Natural killer cell (primary cell): ENCODE data around the gene PCK1. TPM values are rescaled to one million over a fixed set of nuclear protein-coding genes. Genes with fewer than 3 reads are reported as not detected.

ENCODE experiments used
- ATAC-seq, 3 donors: fragments of 150-1000 bp in 2 of 3; fragments of 200-7000 bp in 1 of 3; cut with Tn5 transposase; 1 replicate in 1 of 3; 2 replicates in 2 of 3; pipeline ENCODE4 v1.10.0; 2021; ENCODE audit warnings: mild to moderate bottlenecking in 2 of 3, moderate library complexity in 2 of 3
- DNase-seq, 2 donors: peaks; one replicate each; pipeline versions ENCODE4 v3.0.0 to v3.0.0-alpha.2; 2013 to 2021; ENCODE audit warnings: mixed read lengths in 1 of 2
- H3K27ac ChIP-seq: one replicate; pipeline ENCODE4 v1.5.1; 2013; ENCODE audit warnings: mild to moderate bottlenecking, low read length
- H3K27me3 ChIP-seq: one replicate; pipeline ENCODE4 v1.6.1; 2013; ENCODE audit warnings: low read length; ENCODE audit not compliant: control insufficient read depth, insufficient read depth
- H3K36me3 ChIP-seq: one replicate; pipeline ENCODE4 v1.6.1; 2013; ENCODE audit warnings: low read length; ENCODE audit not compliant: control insufficient read depth, insufficient read depth
- H3K4me1 ChIP-seq: one replicate; pipeline ENCODE4 v1.6.1; 2013; ENCODE audit warnings: low read length; ENCODE audit not compliant: control insufficient read depth, insufficient read depth
- H3K4me3 ChIP-seq: one replicate; pipeline ENCODE4 v1.5.1; 2013; ENCODE audit warnings: low read length
- H3K9me3 ChIP-seq: one replicate; pipeline ENCODE4 v1.6.1; 2013; ENCODE audit warnings: low read length; ENCODE audit not compliant: control insufficient read depth, insufficient read depth
- H3K27ac Mint-ChIP-seq, 2 donors: one replicate each; pipeline ENCODE4 v1.8.0; 2022; ENCODE audit warnings: mild to moderate bottlenecking in 2 of 2, mixed read lengths in 2 of 2, moderate library complexity in 1 of 2
- H3K27me3 Mint-ChIP-seq, 2 donors: one replicate each; pipeline ENCODE4 v1.8.0; 2022; ENCODE audit warnings: low read depth in 2 of 2, mixed read lengths in 2 of 2
- H3K36me3 Mint-ChIP-seq: one replicate; pipeline ENCODE4 v1.8.0; 2022; ENCODE audit warnings: mixed read lengths
- H3K4me1 Mint-ChIP-seq, 2 donors: one replicate each; pipeline ENCODE4 v1.8.0; 2022; ENCODE audit warnings: mixed read lengths in 2 of 2
- H3K4me3 Mint-ChIP-seq: one replicate; pipeline ENCODE4 v1.8.0; 2022; ENCODE audit warnings: mild to moderate bottlenecking, moderate library complexity, mixed read lengths
- H3K9me3 Mint-ChIP-seq, 2 donors: one replicate each; pipeline ENCODE4 v1.8.0; 2022; ENCODE audit warnings: mixed read lengths in 2 of 2
- CTCF ChIP-seq: fragments of 200-600 bp; IDR thresholded peaks from one replicate; pipeline ENCODE4 v1.8.0; 2022; ENCODE audit warnings: antibody characterized with exemption
- WGBS: methylation state at CpG from one replicate; pipeline ENCODE4 v1.1.7; 2013; ENCODE audit warnings: missing lambda C conversion rate; ENCODE audit not compliant: insufficient coverage; 5-methylcytosine and 5-hydroxymethylcytosine counted together
- intact Hi-C: fragments of 100-400 bp; cut with micrococcal nuclease; formaldehyde crosslinking; loops from one replicate; pipeline ENCODE4 v1.14.2; 2022
- total RNA-seq, 4 donors: library from RNA; stranded (reverse); fragments of 120-200 nt in 1 of 4; gene quantifications; one replicate each; pipeline versions ENCODE4 v1.2.3 to v1.2.4, GENCODE V29; 2013 to 2022

Gene PCK1
- total RNA-seq, 3 donors from 2014 or later (not counting 1 experiment from before 2014, with no cell fraction given): not detected

GRCh38 chr20:57586943-57587277, 26.0 kb downstream of the PCK1 start:
- H3K27ac Mint-ChIP-seq: no peak overlapping the region
- no peak for DNase-seq
- intact Hi-C loops: no loop called here
- H3K4me3 Mint-ChIP-seq: no peak overlapping the region
- no peaks in the 10 kb centered on the region for H3K9me3 Mint-ChIP-seq
- H3K36me3 ChIP-seq: no peaks in the 10 kb centered on the region
- no peak overlapping the region for H3K27ac ChIP-seq
- peaks cover 2% of the 10 kb centered on the region for H3K27me3 ChIP-seq
- H3K36me3 Mint-ChIP-seq: no peaks in the 10 kb centered on the region
- ATAC-seq: no peak
- no peaks in the 10 kb centered on the region for H3K9me3 ChIP-seq
- no peak for TF ChIP-seq CTCF
- peaks cover 30 to 40% of the 10 kb centered on the region in 2 donors for H3K27me3 Mint-ChIP-seq
- no peaks in the 10 kb centered on the region for H3K4me1 ChIP-seq
- H3K4me3 ChIP-seq: no peak overlapping the region
- H3K4me1 Mint-ChIP-seq: no peaks in the 10 kb centered on the region
- 92% methylated on average over 10 of the region's 10 CpGs for WGBS

GRCh38 chr20:57587278-57587988, 26.5 kb downstream of the PCK1 start:
- Mint-ChIP-seq H3K9me3 (no peaks in the 10 kb centered on the region), H3K27me3 (peaks cover 26 to 35% of the 10 kb centered on the region in 2 donors), H3K4me1 (no peaks in the 10 kb centered on the region), H3K4me3 (no peak overlapping the region), H3K27ac (no peak overlapping the region), H3K36me3 (no peaks in the 10 kb centered on the region)
- Histone ChIP-seq H3K27ac (no peak overlapping the region), H3K4me1 (no peaks in the 10 kb centered on the region), H3K27me3 (peaks cover 2% of the 10 kb centered on the region), H3K9me3 (no peaks in the 10 kb centered on the region), H3K4me3 (no peak overlapping the region), H3K36me3 (no peaks in the 10 kb centered on the region)
- TF ChIP-seq CTCF: no peak
- ATAC-seq: no peak
- no peak for DNase-seq
- WGBS: 88% methylated on average over 4 of the region's 4 CpGs
- intact Hi-C loops: no loop called here

- Histone ChIP-seq H3K4me3 (no peak overlapping the region), H3K27ac (no peak overlapping the region), H3K4me1 (no peaks in the 10 kb centered on the region), H3K36me3 (no peaks in the 10 kb centered on the region), H3K27me3 (peaks cover 2% of the 10 kb centered on the region), H3K9me3 (no peaks in the 10 kb centered on the region)
- H3K36me3 Mint-ChIP-seq: no peaks in the 10 kb centered on the region
- H3K4me3 Mint-ChIP-seq: no peak overlapping the region
- DNase-seq: no peak
- H3K27me3 Mint-ChIP-seq: peaks cover 24 to 31% of the 10 kb centered on the region in 2 donors
- 74% methylated on average over 7 of the region's 7 CpGs for WGBS
- TF ChIP-seq CTCF: no peak
- intact Hi-C loops: no loop called here
- no peaks in the 10 kb centered on the region for H3K9me3 Mint-ChIP-seq
- no peak for ATAC-seq
- no peaks in the 10 kb centered on the region for H3K4me1 Mint-ChIP-seq
- H3K27ac Mint-ChIP-seq: no peak overlapping the region
Measured at GRCh38 chr20:57587989-57588377, 27.1 kb downstream of the PCK1 start.

- 81% methylated on average over 5 of the region's 5 CpGs for WGBS
- TF ChIP-seq CTCF: no peak
Measured at GRCh38 chr20:57588596-57588995, 27.7 kb downstream of the PCK1 start.

More at GRCh38 chr20:57588596-57588995, 27.7 kb downstream of the PCK1 start:
- DNase-seq (no peak), ATAC-seq (no peak)
- H3K4me3 ChIP-seq: no peak overlapping the region
- H3K9me3 Mint-ChIP-seq: no peaks in the 10 kb centered on the region
- peaks cover 0 to 4% of the 10 kb centered on the region in 2 donors for H3K4me1 Mint-ChIP-seq
- no peak overlapping the region for H3K27ac Mint-ChIP-seq
- H3K4me3 Mint-ChIP-seq: no peak overlapping the region
- H3K27me3 ChIP-seq: no peaks in the 10 kb centered on the region
- H3K27me3 Mint-ChIP-seq: peaks cover 22 to 26% of the 10 kb centered on the region in 2 donors
- no peaks in the 10 kb centered on the region for H3K4me1 ChIP-seq
- H3K36me3 Mint-ChIP-seq: no peaks in the 10 kb centered on the region
- intact Hi-C loops: no loop called here
- H3K9me3 ChIP-seq: no peaks in the 10 kb centered on the region
- H3K36me3 ChIP-seq: no peaks in the 10 kb centered on the region
- no peak overlapping the region for H3K27ac ChIP-seq
